K562 (cell line): ENCODE measurements around the gene AGL. TPM values are rescaled to one million over a fixed set of nuclear protein-coding genes. Genes with fewer than 3 reads are reported as not detected.
A peak's percentile ranks its signal among the peaks of the same experiment; 100 is the strongest.

Experiments
- BCOR ChIP-seq: fragments of 450-650 bp; IDR thresholded peaks from 2 replicates; pipeline ENCODE4 v1.6.1; 2016
- BRF1 ChIP-seq: IDR thresholded peaks from 3 replicates; pipeline ENCODE4 v1.6.1; 2011; ENCODE audit warnings: borderline replicate concordance, mild to moderate bottlenecking; ENCODE audit not compliant: insufficient read length; ENCODE audit errors: extremely low read depth
- DNMT1 ChIP-seq: fragments of 450-650 bp; IDR thresholded peaks from 2 replicates; pipeline ENCODE4 v1.6.1; 2016; ENCODE audit warnings: antibody characterized with exemption, mild to moderate bottlenecking
- EZH2 ChIP-seq: IDR thresholded peaks from 2 replicates; pipeline ENCODE4 v1.6.1; 2012; ENCODE audit warnings: low read depth, mild to moderate bottlenecking, inconsistent platforms, low read length, borderline replicate concordance
- MCM7 ChIP-seq, 2 experiments: fragments of 450-650 bp; IDR thresholded peaks; 2 replicates each; pipeline ENCODE4 v1.6.1; 2016 to 2018
- NR2C2 ChIP-seq, 2 experiments: fragments of 200-800 bp in 1 of 2; sonication (Bioruptor generic) in 1 of 2; sonication (generic) in 1 of 2; formaldehyde crosslinking in 1 of 2; IDR thresholded peaks; 2 replicates each; pipeline versions ENCODE4 v1.6.1 to v1.8.0; 2016 to 2022; ENCODE audit warnings: mild to moderate bottlenecking in 1 of 2, missing compliant biosample characterization in 1 of 2, missing genetic modification characterization in 1 of 2, missing genetic modification reagents in 1 of 2
- PRPF4 ChIP-seq: fragments of 200-400 bp; formaldehyde crosslinking; IDR thresholded peaks from one replicate; pipeline ENCODE4 v1.6.1; 2017; ENCODE audit warnings: low read length, low read depth, mild to moderate bottlenecking; ENCODE audit not compliant: insufficient read depth, poor library complexity, severe bottlenecking
- RBBP5 ChIP-seq: fragments of 200-600 bp; sonication (generic); IDR thresholded peaks from 2 replicates; pipeline ENCODE4 v1.6.1; 2012; ENCODE audit warnings: borderline replicate concordance, mild to moderate bottlenecking, low read length, control low read depth, inconsistent platforms; ENCODE audit not compliant: insufficient read depth, poor library complexity, severe bottlenecking
- RBM25 ChIP-seq: fragments of 200-400 bp; formaldehyde crosslinking; IDR thresholded peaks from 2 replicates; pipeline ENCODE4 v1.6.1; 2018; ENCODE audit warnings: low read length, low read depth, moderate library complexity; ENCODE audit not compliant: severe bottlenecking
- SIN3A ChIP-seq, 2 experiments: fragments of 150-350 bp in 1 of 2; IDR thresholded peaks; 2 replicates each; pipeline ENCODE4 v1.6.1; 2011 to 2016; ENCODE audit warnings: borderline replicate concordance in 2 of 2, low read depth in 2 of 2, low read length in 2 of 2, mild to moderate bottlenecking in 2 of 2, moderate library complexity in 2 of 2; ENCODE audit not compliant: control insufficient read depth in 1 of 2
- TEAD4 ChIP-seq, 2 experiments: sonication (generic) in 1 of 2; formaldehyde crosslinking in 1 of 2; IDR thresholded peaks; 2 replicates each; pipeline versions ENCODE4 v1.6.1 to v1.8.0; 2012 to 2022; ENCODE audit warnings: borderline replicate concordance in 1 of 2, inconsistent platforms in 1 of 2, low read length in 1 of 2, mild to moderate bottlenecking in 1 of 2, missing genetic modification reagents in 1 of 2
- TOE1 ChIP-seq, 2 experiments: fragments of 450-650 bp in 1 of 2; sonication (generic) in 1 of 2; formaldehyde crosslinking in 1 of 2; IDR thresholded peaks; 2 replicates each; pipeline versions ENCODE4 v1.7.1 to v1.8.0; 2016 to 2022; ENCODE audit warnings: borderline replicate concordance in 2 of 2, mild to moderate bottlenecking in 2 of 2, antibody characterized with exemption in 1 of 2, inconsistent platforms in 1 of 2, low read depth in 1 of 2, missing genetic modification reagents in 1 of 2, moderate library complexity in 1 of 2
- TRIM28 ChIP-seq: fragments of 450-650 bp; IDR thresholded peaks from 2 replicates; pipeline ENCODE4 v1.6.1; 2017
- ZFP36 ChIP-seq: fragments of 150-350 bp; IDR thresholded peaks from 2 replicates; pipeline ENCODE4 v1.6.1; 2018; ENCODE audit warnings: low read length, low read depth; ENCODE audit not compliant: partially characterized antibody
- ZNF263 ChIP-seq: sonication (generic); formaldehyde crosslinking; IDR thresholded peaks from 2 replicates; pipeline ENCODE4 v1.8.0; 2022; ENCODE audit warnings: mild to moderate bottlenecking, missing genetic modification reagents, borderline replicate concordance
- ZNF324 ChIP-seq: fragments of 250-450 bp; sonication (Bioruptor Pico); IDR thresholded peaks from 2 replicates; pipeline ENCODE4 v1.4.0; 2020; ENCODE audit warnings: mild to moderate bottlenecking
- polyA plus RNA-seq, 8 experiments: library from polyadenylated mRNA; depleted of rRNA in 4 of 8; stranded (reverse) in 5 of 8; unstranded in 3 of 8; fragments of >200 nt; fragmentation: Nextera tagmentation in 2 of 8; fragmentation: Illumina TruSeq in 1 of 8; extraction: Ambion mirVana in 2 of 8; extraction: Trizol in 1 of 8; gene quantifications; 2 replicates each; pipeline versions ENCODE4 v1.2.1 to v1.2.3, GENCODE V29; 2011 to 2014; ENCODE audit warnings: inconsistent platforms in 1 of 8, missing spikeins in 1 of 8
- total RNA-seq, 7 experiments: library from RNA; depleted of rRNA in 6 of 7; stranded (reverse); fragments of >200 nt in 6 of 7; fragmentation: Illumina TruSeq in 2 of 7; extraction: Trizol in 2 of 7; gene quantifications; 2 replicates each; pipeline versions ENCODE4 v1.2.1 to v1.2.3, GENCODE V29; 2011 to 2021; ENCODE audit warnings: low replicate concordance in 1 of 7
- TF ChIP-seq, protein P1 (sequence below): IDR thresholded peaks from 2 replicates; pipeline ENCODE4 v1.6.1; 2012; ENCODE audit warnings: low read depth, low read length, improper control_type of control experiment, borderline replicate concordance
- TF ChIP-seq, protein P2 (sequence below): fragments of 250-450 bp; sonication (Bioruptor Pico); IDR thresholded peaks from 2 replicates; pipeline ENCODE4 v1.8.0; 2021; ENCODE audit warnings: moderate library complexity, mild to moderate bottlenecking, inconsistent platforms
- TF ChIP-seq, protein P3 (sequence below): fragments of 250-450 bp; sonication (Bioruptor Pico); IDR thresholded peaks from 2 replicates; pipeline ENCODE4 v1.8.0; 2021; ENCODE audit warnings: moderate library complexity, mild to moderate bottlenecking, inconsistent platforms

AGL gene
- total and polyA plus RNA-seq, 9 of the 15 experiments (the other 6 are each of a cell fraction or from before 2014, with no cell fraction given), result 6.3 to 20.4 (median 12.4) TPM

DNA sequence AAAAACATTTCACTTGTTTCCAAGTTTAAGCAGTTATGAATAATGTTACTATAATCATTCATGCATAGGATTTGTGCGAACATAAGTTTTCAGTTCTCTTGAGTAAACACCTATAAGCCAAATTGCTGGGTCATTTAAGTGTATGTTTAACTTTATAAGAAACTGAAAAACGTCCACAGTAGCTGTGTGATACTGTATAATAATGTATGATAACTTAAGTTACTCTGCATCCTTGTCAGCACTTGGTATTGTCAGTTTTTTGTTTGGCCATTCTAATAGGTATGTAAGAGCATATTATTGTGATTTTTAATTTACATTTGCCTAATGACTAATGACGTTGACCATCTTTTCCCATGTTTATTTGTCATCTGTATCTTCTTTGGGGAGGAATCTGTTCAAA is 105.2 kb downstream of the AGL start (continued):
- TF ChIP-seq, protein P1, sequence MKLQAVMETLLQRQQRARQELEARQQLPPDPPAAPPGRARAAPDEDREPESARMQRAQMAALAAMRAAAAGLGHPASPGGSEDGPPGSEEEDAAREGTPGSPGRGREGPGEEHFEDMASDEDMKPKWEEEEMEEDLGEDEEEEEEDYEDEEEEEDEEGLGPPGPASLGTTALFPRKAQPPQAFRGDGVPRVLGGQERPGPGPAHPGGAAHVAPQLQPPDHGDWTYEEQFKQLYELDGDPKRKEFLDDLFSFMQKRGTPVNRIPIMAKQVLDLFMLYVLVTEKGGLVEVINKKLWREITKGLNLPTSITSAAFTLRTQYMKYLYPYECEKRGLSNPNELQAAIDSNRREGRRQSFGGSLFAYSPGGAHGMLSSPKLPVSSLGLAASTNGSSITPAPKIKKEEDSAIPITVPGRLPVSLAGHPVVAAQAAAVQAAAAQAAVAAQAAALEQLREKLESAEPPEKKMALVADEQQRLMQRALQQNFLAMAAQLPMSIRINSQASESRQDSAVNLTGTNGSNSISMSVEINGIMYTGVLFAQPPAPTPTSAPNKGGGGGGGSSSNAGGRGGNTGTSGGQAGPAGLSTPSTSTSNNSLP, result no peak
- no peak for TF ChIP-seq TEAD4 (IDR thresholded peaks at IDR 0.05; ENCODE audit: low read length)
- no peak for TF ChIP-seq TEAD4 (CRISPR knock-in tag; IDR thresholded peaks at IDR 0.05; ENCODE audit: borderline replicate concordance)
- TF ChIP-seq TOE1 (IDR thresholded peaks at IDR 0.05; ENCODE audit: borderline replicate concordance), result no peak
- no peak for TF ChIP-seq TOE1 (CRISPR knock-in tag; IDR thresholded peaks at IDR 0.05; ENCODE audit: borderline replicate concordance, low read depth)
- TF ChIP-seq, protein P2, sequence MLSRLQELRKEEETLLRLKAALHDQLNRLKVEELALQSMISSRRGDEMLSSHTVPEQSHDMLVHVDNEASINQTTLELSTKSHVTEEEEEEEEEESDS, result no peak
- no peak for TF ChIP-seq RBBP5
- TF ChIP-seq, protein P3, sequence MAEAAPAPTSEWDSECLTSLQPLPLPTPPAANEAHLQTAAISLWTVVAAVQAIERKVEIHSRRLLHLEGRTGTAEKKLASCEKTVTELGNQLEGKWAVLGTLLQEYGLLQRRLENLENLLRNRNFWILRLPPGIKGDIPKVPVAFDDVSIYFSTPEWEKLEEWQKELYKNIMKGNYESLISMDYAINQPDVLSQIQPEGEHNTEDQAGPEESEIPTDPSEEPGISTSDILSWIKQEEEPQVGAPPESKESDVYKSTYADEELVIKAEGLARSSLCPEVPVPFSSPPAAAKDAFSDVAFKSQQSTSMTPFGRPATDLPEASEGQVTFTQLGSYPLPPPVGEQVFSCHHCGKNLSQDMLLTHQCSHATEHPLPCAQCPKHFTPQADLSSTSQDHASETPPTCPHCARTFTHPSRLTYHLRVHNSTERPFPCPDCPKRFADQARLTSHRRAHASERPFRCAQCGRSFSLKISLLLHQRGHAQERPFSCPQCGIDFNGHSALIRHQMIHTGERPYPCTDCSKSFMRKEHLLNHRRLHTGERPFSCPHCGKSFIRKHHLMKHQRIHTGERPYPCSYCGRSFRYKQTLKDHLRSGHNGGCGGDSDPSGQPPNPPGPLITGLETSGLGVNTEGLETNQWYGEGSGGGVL, result no peak
- no peak for TF ChIP-seq ZNF324 (CRISPR knock-in tag)
- TF ChIP-seq BCOR, result no peak
- TF ChIP-seq TRIM28, result peak; percentile 68; the same call in 1 of the 2 replicates
- TF ChIP-seq NR2C2 (CRISPR knock-in tag; IDR thresholded peaks at IDR 0.05), result no peak
- no peak for TF ChIP-seq NR2C2 (tag; IDR thresholded peaks at IDR 0.05)
- peak; percentile 93 for TF ChIP-seq RBM25
- TF ChIP-seq MCM7 (IDR thresholded peaks at IDR 0.05), result no peak
- TF ChIP-seq BRF1, result no peak
- no peak for TF ChIP-seq EZH2
- peak; percentile 73 for TF ChIP-seq ZFP36
- TF ChIP-seq ZNF263, result no peak
- no peak for TF ChIP-seq PRPF4
- TF ChIP-seq SIN3A (IDR thresholded peaks at IDR 0.05; ENCODE audit: borderline replicate concordance in 2 of 2, control insufficient read depth in 1 of 2, low read depth in 2 of 2, low read length in 2 of 2), result no peak
- TF ChIP-seq DNMT1, result no peak
